GM18907 (cell line): ENCODE data around the gene SENP3.

Experiments used
- ATAC-seq: cut with Tn5 transposase; IDR thresholded peaks from one replicate; pipeline ENCODE4 v1.9.1; 2021; ENCODE audit warnings: mild to moderate bottlenecking, moderate library complexity; ENCODE audit not compliant: unreplicated experiment

The SENP3 gene

GRCh38 chr17:7555320-7555948, 6.3 kb upstream of the SENP3 start:
- ATAC-seq = no peak

- no peak for ATAC-seq
Measured at GRCh38 chr17:7556627-7557026, 5.1 kb upstream of the SENP3 start.

- no peak for ATAC-seq
Measured at GRCh38 chr17:7557147-7557764, 4.5 kb upstream of the SENP3 start.

- no peak for ATAC-seq
Measured at GRCh38 chr17:7557775-7558543, 3.8 kb upstream of the SENP3 start.

GRCh38 chr17:7558544-7559319, 3.0 kb upstream of the SENP3 start, which contains the start of gene TNFSF13:
TNFSF13 (plus strand) TSS chr17:7558750; CDS start chr17:7559040, 290 bp downstream.
- no peak for ATAC-seq

- no peak for ATAC-seq
Measured at GRCh38 chr17:7559320-7560171, 2.2 kb upstream of the SENP3 start.

GRCh38 chr17:7560172-7561027, 1.3 kb upstream of the SENP3 start:
- peak; percentile 23 for ATAC-seq

- peak; percentile 48 for ATAC-seq
Measured at GRCh38 chr17:7561028-7561575, 617 bp upstream of the SENP3 start.

GRCh38 chr17:7562208-7562605, 488 bp downstream of the SENP3 start:
- no peak for ATAC-seq

GRCh38 chr17:7563115-7563869, 1.6 kb downstream of the SENP3 start:
- ATAC-seq = no peak

GRCh38 chr17:7569571-7569970, 7.9 kb downstream of the SENP3 start:
- ATAC-seq = no peak

GRCh38 chr17:7570351-7570750, 8.6 kb downstream of the SENP3 start:
- ATAC-seq = no peak

GRCh38 chr17:7572338-7572587, 10.5 kb downstream of the SENP3 start:
- no peak for ATAC-seq

- ATAC-seq = peak; percentile 85
Measured at GRCh38 chr17:7572588-7573323, 11.0 kb downstream of the SENP3 start.

GRCh38 chr17:7573324-7574080, 11.8 kb downstream of the SENP3 start:
- peak; percentile 26 for ATAC-seq

- no peak for ATAC-seq
Measured at GRCh38 chr17:7574176-7574953, 12.6 kb downstream of the SENP3 start.
